A549 (cell line): ENCODE results near the gene RPL23. TPM values are rescaled to one million over a fixed set of nuclear protein-coding genes. Genes with fewer than 3 reads are reported as not detected.

Experiments
- ATAC-seq, 2 experiments: fragments of 200-7000 bp in 1 of 2; fragments of >200 bp in 1 of 2; cut with Nextera tagmentation in 1 of 2; cut with Tn5 transposase in 1 of 2; 3 replicates each; pipeline versions ENCODE4 v1.8.0 to v1.9.1; 2018 to 2020; ENCODE audit warnings: mild to moderate bottlenecking in 1 of 2, moderate library complexity in 1 of 2
- CTCF ChIA-PET: fragments of 300-600 bp; sonication (Branson Sonifier 250); formaldehyde crosslinking; extraction: SDS; loops from one replicate; lab custom pipeline; 2021; ENCODE audit warnings: antibody characterized with exemption, inconsistent platforms; lab: Yijun Ruan, JAX
- POLR2A ChIA-PET: fragments of 350-600 bp; formaldehyde crosslinking; extraction: SDS; loops from one replicate; lab custom pipeline; 2021; ENCODE audit warnings: antibody characterized with exemption, inconsistent platforms; lab: Yijun Ruan, JAX
- DNase-seq, 2 experiments: peaks; one replicate each; pipeline versions ENCODE4 v3.0.0 to v3.0.0-alpha.2; 2011 to 2016; ENCODE audit warnings: low read depth in 1 of 2, low spot score in 1 of 2
- FAIRE-seq: peaks from 2 replicates; lab custom pipeline; 2011; peaks lifted over from hg19 to GRCh38; lab: Jason Lieb, UNC
- H3K27ac ChIP-seq, 2 experiments: fragments of >200 bp; sonication (Bioruptor Twin); formaldehyde crosslinking; 3 replicates each; pipeline ENCODE4 v1.5.1; 2016 to 2017
- H3K4me1 ChIP-seq: fragments of >200 bp; sonication (Bioruptor Twin); formaldehyde crosslinking; 3 replicates; pipeline ENCODE4 v1.6.1; 2016
- H3K4me2 ChIP-seq: fragments of >200 bp; sonication (Bioruptor Twin); formaldehyde crosslinking; 3 replicates; pipeline ENCODE4 v1.6.1; 2016
- H3K4me3 ChIP-seq: fragments of >200 bp; sonication (Bioruptor Twin); formaldehyde crosslinking; 3 replicates; pipeline ENCODE4 v1.5.1; 2016
- H3K9me3 ChIP-seq: fragments of >200 bp; sonication (Bioruptor Twin); formaldehyde crosslinking; 3 replicates; pipeline ENCODE4 v1.6.1; 2016
- ATOH8 ChIP-seq: fragments of 250-450 bp; sonication (Bioruptor Pico); IDR thresholded peaks from 2 replicates; pipeline ENCODE4 v1.5.0; 2020; ENCODE audit warnings: low read depth, mild to moderate bottlenecking, moderate library complexity
- BHLHE40 ChIP-seq: IDR thresholded peaks from 2 replicates; pipeline ENCODE4 v1.6.1; 2012; ENCODE audit warnings: low read depth, low read length, inconsistent platforms
- CEBPB ChIP-seq, 2 experiments: fragments of >200 bp in 1 of 2; sonication (Bioruptor Twin) in 1 of 2; formaldehyde crosslinking in 1 of 2; IDR thresholded peaks; 2 replicates each; pipeline ENCODE4 v1.6.1; 2012 to 2016
- CHD2 ChIP-seq: fragments of 150-350 bp; IDR thresholded peaks from 2 replicates; pipeline ENCODE4 v1.6.1; 2014; ENCODE audit warnings: low read length; ENCODE audit not compliant: partially characterized antibody
- CHD4 ChIP-seq: fragments of 200-600 bp; sonication (generic); IDR thresholded peaks from 2 replicates; pipeline ENCODE4 v1.6.1; 2016; ENCODE audit warnings: antibody characterized with exemption, mild to moderate bottlenecking, borderline replicate concordance
- E2F6 ChIP-seq: IDR thresholded peaks from 2 replicates; pipeline ENCODE4 v1.6.1; 2012; ENCODE audit warnings: low read depth, borderline replicate concordance
- ESRRA ChIP-seq: fragments of 150-350 bp; IDR thresholded peaks from 2 replicates; pipeline ENCODE4 v1.6.1; 2014; ENCODE audit warnings: mild to moderate bottlenecking, low read length, borderline replicate concordance
- FOSL2 ChIP-seq, 2 experiments: fragments of 450-650 bp in 1 of 2; fragments of >200 bp in 1 of 2; sonication (Bioruptor Twin) in 1 of 2; formaldehyde crosslinking; IDR thresholded peaks; 2 replicates each; pipeline versions ENCODE4 v1.5.0 to v1.6.1; 2016 to 2020; ENCODE audit warnings: mild to moderate bottlenecking in 1 of 2, moderate library complexity in 1 of 2
- FOXS1 ChIP-seq: fragments of 250-450 bp; sonication (Bioruptor Pico); IDR thresholded peaks from 2 replicates; pipeline ENCODE4 v1.5.0; 2020; ENCODE audit warnings: mild to moderate bottlenecking, moderate library complexity
- GATA3 ChIP-seq: IDR thresholded peaks from 2 replicates; pipeline ENCODE4 v1.6.1; 2012; ENCODE audit warnings: borderline replicate concordance
- HDAC2 ChIP-seq: fragments of 200-600 bp; sonication (generic); IDR thresholded peaks from 2 replicates; pipeline ENCODE4 v1.6.1; 2016
- HEYL ChIP-seq: fragments of 250-450 bp; sonication (Bioruptor Pico); IDR thresholded peaks from 2 replicates; pipeline ENCODE4 v1.8.0; 2021; ENCODE audit warnings: mild to moderate bottlenecking, moderate library complexity
- HOXA7 ChIP-seq: fragments of 250-450 bp; sonication (Bioruptor Pico); IDR thresholded peaks from 2 replicates; pipeline ENCODE4 v1.5.0; 2020; ENCODE audit warnings: mild to moderate bottlenecking, moderate library complexity
- HOXB5 ChIP-seq: fragments of 250-450 bp; sonication (Bioruptor Pico); IDR thresholded peaks from 2 replicates; pipeline ENCODE4 v1.5.0; 2020; ENCODE audit warnings: mild to moderate bottlenecking, moderate library complexity
- JUN ChIP-seq, 2 experiments: fragments of >200 bp; sonication (Bioruptor Twin); formaldehyde crosslinking; IDR thresholded peaks; 2 replicates in 1 of 2; 3 replicates in 1 of 2; pipeline ENCODE4 v1.6.1; 2016 to 2017
- JUNB ChIP-seq: fragments of >200 bp; sonication (Bioruptor Twin); formaldehyde crosslinking; IDR thresholded peaks from 2 replicates; pipeline ENCODE4 v1.6.1; 2016
- MAX ChIP-seq: IDR thresholded peaks from 2 replicates; pipeline ENCODE4 v1.6.1; 2012
- MAZ ChIP-seq: fragments of 150-350 bp; IDR thresholded peaks from 2 replicates; pipeline ENCODE4 v1.6.1; 2014; ENCODE audit warnings: antibody characterized with exemption, low read depth, low read length, borderline replicate concordance
- NPAS2 ChIP-seq: fragments of 250-450 bp; sonication (Bioruptor Pico); IDR thresholded peaks from 2 replicates; pipeline ENCODE4 v1.8.0; 2022; ENCODE audit warnings: mild to moderate bottlenecking, moderate library complexity, borderline replicate concordance
- RARB ChIP-seq: fragments of 250-450 bp; sonication (Bioruptor Pico); IDR thresholded peaks from 2 replicates; pipeline ENCODE4 v1.8.0; 2021; ENCODE audit warnings: mild to moderate bottlenecking, moderate library complexity
- RFX5 ChIP-seq: fragments of 450-650 bp; IDR thresholded peaks from 2 replicates; pipeline ENCODE4 v1.7.1; 2014; ENCODE audit warnings: antibody characterized with exemption, mild to moderate bottlenecking, moderate library complexity
- SMC3 ChIP-seq: fragments of >200 bp; sonication (Bioruptor Twin); formaldehyde crosslinking; IDR thresholded peaks from 3 replicates; pipeline ENCODE4 v1.6.1; 2018; ENCODE audit warnings: inconsistent platforms
- SREBF2 ChIP-seq: fragments of 450-650 bp; IDR thresholded peaks from 2 replicates; pipeline ENCODE4 v1.6.1; 2014; ENCODE audit warnings: mild to moderate bottlenecking, moderate library complexity
- WGBS: methylation state at CpG from one replicate; pipeline ENCODE4 v1.1.6; 2017; ENCODE audit errors: missing lambda C conversion rate; 5-methylcytosine and 5-hydroxymethylcytosine counted together
- polyA plus RNA-seq, 4 experiments: library from polyadenylated mRNA; depleted of rRNA in 3 of 4; stranded (reverse); fragments of >200 nt; fragmentation: RNase III in 1 of 4; extraction: RNeasy Plus Mini Kit Qiagen cat#74134 plus additional on column Dnase treatment in 1 of 4; gene quantifications; 2 replicates in 3 of 4; 3 replicates in 1 of 4; pipeline ENCODE4 v1.2.3, GENCODE V29; 2011 to 2017
- TF ChIP-seq, protein P1 (sequence below): fragments of >200 bp; sonication (Bioruptor Twin); formaldehyde crosslinking; IDR thresholded peaks from 3 replicates; pipeline ENCODE4 v1.5.1; 2016

RPL23 gene
- polyA plus RNA-seq, 2 of the 4 experiments (the other 2 are of a cell fraction): 2,715 to 2,969 TPM

- TF ChIP-seq RFX5 (peak; percentile 28; the same call in 1 of the 2 replicates), HOXB5 (CRISPR knock-in tag) (0 out of 2 replicates have a peak, but pooled peaks have one; percentile 11), HEYL (CRISPR knock-in tag) (0 out of 2 replicates have a peak, but pooled peaks have one; percentile 55), GATA3 (peak; percentile 34; the same call in 1 of the 2 replicates), JUNB (no peak), JUN (IDR thresholded peaks at IDR 0.05) (no peak)
These were observed 15.4 kb upstream of the RPL23 start (continued) for GRCh38 chr17:38868817-38869525.

GRCh38 chr17:38867968-38868816, 14.7 kb upstream of the RPL23 start:
- Histone ChIP-seq H3K4me3 (peak overlapping the region; percentile 94), H3K27ac (peak overlapping the region; percentile 98), H3K9me3 (no peaks in the 10 kb centered on the region), H3K4me1 (peaks cover 21% of the 10 kb centered on the region), H3K4me2 (peak overlapping the region; percentile 78)
- CTCF ChIA-PET: interaction anchor here (0.6 to 6.2 kb wide), 14 partner anchors 12 to 559 kb away, joined by 3 to 50 read pairs (median 4); partner anchors contain the start of genes FBXO47 and RPL23
- FAIRE-seq: no peak
- DNase-seq: peak; percentile 59 to 71
- WGBS: 7% methylated on average over 25 of the region's 25 CpGs
- POLR2A ChIA-PET: interaction anchor here (0.6 to 6.5 kb wide), 6 partner anchors 15 to 595 kb away, joined by 3 to 83 read pairs (median 6); partner anchors contain the start of genes PSMB3 and RPL23
- TF ChIP-seq, protein P1, sequence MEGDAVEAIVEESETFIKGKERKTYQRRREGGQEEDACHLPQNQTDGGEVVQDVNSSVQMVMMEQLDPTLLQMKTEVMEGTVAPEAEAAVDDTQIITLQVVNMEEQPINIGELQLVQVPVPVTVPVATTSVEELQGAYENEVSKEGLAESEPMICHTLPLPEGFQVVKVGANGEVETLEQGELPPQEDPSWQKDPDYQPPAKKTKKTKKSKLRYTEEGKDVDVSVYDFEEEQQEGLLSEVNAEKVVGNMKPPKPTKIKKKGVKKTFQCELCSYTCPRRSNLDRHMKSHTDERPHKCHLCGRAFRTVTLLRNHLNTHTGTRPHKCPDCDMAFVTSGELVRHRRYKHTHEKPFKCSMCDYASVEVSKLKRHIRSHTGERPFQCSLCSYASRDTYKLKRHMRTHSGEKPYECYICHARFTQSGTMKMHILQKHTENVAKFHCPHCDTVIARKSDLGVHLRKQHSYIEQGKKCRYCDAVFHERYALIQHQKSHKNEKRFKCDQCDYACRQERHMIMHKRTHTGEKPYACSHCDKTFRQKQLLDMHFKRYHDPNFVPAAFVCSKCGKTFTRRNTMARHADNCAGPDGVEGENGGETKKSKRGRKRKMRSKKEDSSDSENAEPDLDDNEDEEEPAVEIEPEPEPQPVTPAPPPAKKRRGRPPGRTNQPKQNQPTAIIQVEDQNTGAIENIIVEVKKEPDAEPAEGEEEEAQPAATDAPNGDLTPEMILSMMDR: no peak
- TF ChIP-seq FOSL2 (IDR thresholded peaks at IDR 0.05): no peak
- 0 out of 2 replicates have a peak, but pooled peaks have one; percentile 13 for TF ChIP-seq FOSL2 (CRISPR knock-in tag; IDR thresholded peaks at IDR 0.05)
- TF ChIP-seq MAX: 0 out of 2 replicates have a peak, but pooled peaks have one; percentile 22
- no peak for TF ChIP-seq HOXA7 (CRISPR knock-in tag)
- no peak for TF ChIP-seq BHLHE40
- peak; percentile 16; the same call in 1 of the 2 replicates for TF ChIP-seq E2F6
- TF ChIP-seq MAZ: no peak
- TF ChIP-seq CEBPB (IDR thresholded peaks at IDR 0.05): 0 out of 4 replicates have a peak, but pooled peaks of 1 of the 2 experiments have one; percentile 19
- ATAC-seq: peak in 1 of 2 experiments; percentile 8; a peak in 3 of 6 replicates

DNA sequence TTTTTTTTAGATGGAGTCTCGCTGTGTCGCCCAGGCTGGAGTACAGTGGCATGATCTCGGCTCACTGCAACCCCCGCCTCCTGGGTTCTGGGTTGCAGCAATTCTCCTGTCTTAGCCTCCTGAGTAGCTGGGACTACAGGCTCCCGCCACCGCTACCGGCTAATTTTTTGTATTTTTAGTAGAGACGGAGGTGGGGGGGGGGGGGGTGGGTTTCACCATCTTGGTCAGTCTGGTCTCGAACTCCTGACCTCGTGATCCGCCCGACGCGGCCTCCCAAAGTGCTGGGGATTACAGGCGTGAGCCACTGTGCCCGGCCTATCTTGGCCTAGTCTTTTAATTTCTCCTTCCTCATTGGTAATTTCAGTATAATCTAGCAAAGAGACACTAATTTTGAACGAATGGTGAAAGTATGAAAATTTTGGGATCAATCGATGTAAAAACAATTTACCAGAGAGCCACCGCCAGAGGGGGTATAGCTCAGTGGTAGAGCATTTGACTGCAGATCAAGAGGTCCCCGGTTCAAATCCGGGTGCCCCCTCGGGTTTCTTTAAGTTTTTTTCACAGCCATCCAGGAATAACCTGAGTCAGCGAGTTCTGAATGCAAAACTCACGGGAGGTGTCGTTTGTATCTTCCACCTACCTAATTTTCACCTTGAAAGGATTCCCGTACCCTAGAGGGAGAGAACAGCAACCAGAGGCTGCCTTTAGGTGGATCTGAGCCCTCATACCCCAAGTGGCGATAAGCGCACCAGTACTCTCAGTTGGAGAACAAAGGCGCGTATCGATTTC, 13.9 kb upstream of the RPL23 start:
- Histone ChIP-seq H3K4me1 (peaks cover 16% of the 10 kb centered on the region), H3K4me2 (peak overlapping the region; percentile 78), H3K27ac (peak overlapping the region; percentile 98), H3K9me3 (no peaks in the 10 kb centered on the region), H3K4me3 (peak overlapping the region; percentile 94)
- ChIA-PET POLR2A (interaction anchor here (1.4 to 6.5 kb wide), 2 partner anchors 14 to 287 kb away, joined by 3 to 83 read pairs; partner anchors contain the start of gene RPL23), CTCF (interaction anchor here (0.9 to 2.2 kb wide), 10 partner anchors 10 to 286 kb away, joined by 3 to 9 read pairs (median 3); partner anchors contain the start of gene RPL23)
- peak; percentile 39 for FAIRE-seq
- 8% methylated on average over 30 of the region's 31 CpGs for WGBS
- DNase-seq: peak; percentile 63 to 87
- ATAC-seq: peak; percentile 2; a peak in 3 of 6 replicates
- TF ChIP-seq SREBF2 (peak; percentile 88), CHD4 (peak; percentile 50; the same call in 1 of the 2 replicates), JUN (IDR thresholded peaks at IDR 0.05) (peak in 1 of 2 experiments; percentile 49; a peak in 1 of 5 replicates), CHD2 (no peak), ESRRA (peak; percentile 31; the same call in 1 of the 2 replicates), HDAC2 (no peak), FOXS1 (peak; percentile 64; the same call in 1 of the 2 replicates), RARB (0 out of 2 replicates have a peak, but pooled peaks have one; percentile 52), E2F6 (0 out of 2 replicates have a peak, but pooled peaks have one; percentile 12), NPAS2 (CRISPR knock-in tag) (no peak), SMC3 (peak; percentile 52), HEYL (CRISPR knock-in tag) (no peak), FOSL2 (IDR thresholded peaks at IDR 0.05) (peak; percentile 17; the same call in 1 of the 2 replicates), FOSL2 (CRISPR knock-in tag; IDR thresholded peaks at IDR 0.05) (no peak), ATOH8 (CRISPR knock-in tag) (0 out of 2 replicates have a peak, but pooled peaks have one; percentile 40)
